Fibroblast of lung (primary cell): ENCODE measurements around the gene THAP10. TPM values are rescaled to one million over a fixed set of nuclear protein-coding genes. Genes with fewer than 3 reads are reported as not detected.
"Not testable (repeated sequence)": the region's sequence is repeated elsewhere in the genome, so short reads cannot be mapped to it uniquely, and the experiment has no call there.

ENCODE experiments used
- DNase-seq, 2 donors: peaks; one replicate each; pipeline versions ENCODE4 v3.0.0 to v3.0.0-alpha.2; 2010; ENCODE audit warnings: low read depth in 2 of 2
- H2AFZ ChIP-seq: 2 replicates; pipeline ENCODE4 v1.5.1; 2012; ENCODE audit warnings: low read length, control low read depth, inconsistent platforms
- H3K27ac ChIP-seq: 2 replicates; pipeline ENCODE4 v1.5.1; 2011; ENCODE audit warnings: low read length, control low read depth; ENCODE audit not compliant: insufficient read depth
- H3K27me3 ChIP-seq: 2 replicates; pipeline ENCODE4 v1.5.1; 2011; ENCODE audit warnings: mild to moderate bottlenecking, low read length; ENCODE audit not compliant: control insufficient read depth, insufficient read depth
- H3K36me3 ChIP-seq: 2 replicates; pipeline ENCODE4 v1.5.1; 2011; ENCODE audit warnings: low read length; ENCODE audit not compliant: control insufficient read depth, insufficient read depth
- H3K4me1 ChIP-seq: 2 replicates; pipeline ENCODE4 v1.5.1; 2011; ENCODE audit warnings: low read length; ENCODE audit not compliant: control insufficient read depth, insufficient read depth; ENCODE audit errors: extremely low read depth
- H3K4me2 ChIP-seq: 2 replicates; pipeline ENCODE4 v1.5.1; 2011; ENCODE audit warnings: low read length, control low read depth; ENCODE audit not compliant: insufficient read depth; ENCODE audit errors: extremely low read depth
- H3K4me3 ChIP-seq, 4 experiments: fragments of 200-600 bp in 1 of 4; sonication (generic) in 1 of 4; replicated peaks in 1 of 4; 2 replicates each; pipeline ENCODE4 v1.5.1; 2011 to 2016; ENCODE audit warnings: low read length in 4 of 4, low read depth in 3 of 4, mild to moderate bottlenecking in 3 of 4, control low read depth in 2 of 4, inconsistent platforms in 1 of 4, mixed read lengths in 1 of 4; ENCODE audit not compliant: insufficient read depth in 1 of 4; ENCODE audit errors: control extremely low read depth in 1 of 4
- H3K79me2 ChIP-seq: 2 replicates; pipeline ENCODE4 v1.5.1; 2012; ENCODE audit warnings: mild to moderate bottlenecking, low read length, inconsistent platforms; ENCODE audit not compliant: control insufficient read depth, insufficient read depth
- H3K9ac ChIP-seq: 2 replicates; pipeline ENCODE4 v1.5.1; 2011; ENCODE audit warnings: mild to moderate bottlenecking, low read length, control low read depth; ENCODE audit not compliant: insufficient read depth
- H3K9me3 ChIP-seq: 2 replicates; pipeline ENCODE4 v1.5.1; 2012; ENCODE audit warnings: low read depth, low read length; ENCODE audit not compliant: control insufficient read depth, insufficient read depth
- H4K20me1 ChIP-seq: 2 replicates; pipeline ENCODE4 v1.5.1; 2011; ENCODE audit warnings: low read length; ENCODE audit not compliant: control insufficient read depth, insufficient read depth; ENCODE audit errors: extremely low read depth
- CTCF ChIP-seq, 2 donors: IDR thresholded peaks in 1 of 2; conservative IDR thresholded peaks in 1 of 2; 1 replicate in 1 of 2; 2 replicates in 1 of 2; pipeline ENCODE4 v1.5.1; 2011 to 2012; ENCODE audit warnings: low read length in 2 of 2, control low read depth in 1 of 2, inconsistent platforms in 1 of 2, low read depth in 1 of 2, mild to moderate bottlenecking in 1 of 2
- EZH2 ChIP-seq: IDR thresholded peaks from 2 replicates; pipeline ENCODE4 v1.5.1; 2012; ENCODE audit warnings: low read length, control low read depth, mild to moderate bottlenecking; ENCODE audit errors: missing control alignments
- polyA plus RNA-seq, 2 donors: library from polyadenylated mRNA; depleted of rRNA in 1 of 2; stranded (reverse) in 1 of 2; unstranded in 1 of 2; fragments of >200 nt; gene quantifications; 2 replicates each; pipeline ENCODE4 v1.2.1, GENCODE V29; 2011 to 2012; ENCODE audit warnings: missing spikeins in 1 of 2
- total RNA-seq: library from RNA; depleted of rRNA; stranded (reverse); fragments of >200 nt; gene quantifications from 2 replicates; pipeline ENCODE4 v1.2.1, GENCODE V29; 2014

The THAP10 gene
- total and polyA plus RNA-seq, 2 donors (not counting 1 experiment from before 2014, with no cell fraction given), result 4.6 to 5.0 TPM

- Histone ChIP-seq H3K27me3 (no peaks in the 10 kb centered on the region), H3K9me3 (no peaks in the 10 kb centered on the region), H3K4me3 (no peak overlapping the region), H4K20me1 (no peaks in the 10 kb centered on the region), H3K36me3 (no peaks in the 10 kb centered on the region), H3K4me2 (no peak overlapping the region), H3K4me1 (no peaks in the 10 kb centered on the region), H3K9ac (no peak overlapping the region), H2AFZ (no peak overlapping the region), H3K27ac (no peak overlapping the region), H3K79me2 (no peaks in the 10 kb centered on the region)
- TF ChIP-seq CTCF (conservative IDR thresholded peaks at IDR 0.05 in 1 of 2, IDR thresholded peaks at IDR 0.05 in 1 of 2; ENCODE audit: low read depth in 1 of 2, low read length in 2 of 2) (no peak), EZH2 (no peak)
- no peak for DNase-seq
Measured at GRCh38 chr15:70933411-70933810, 41.2 kb upstream of the THAP10 start.

GRCh38 chr15:70932397-70932796 is 40.2 kb upstream of the THAP10 start:
- Histone ChIP-seq H3K27me3 (no peaks in the 10 kb centered on the region), H3K4me1 (no peaks in the 10 kb centered on the region), H3K27ac (no peak overlapping the region), H3K36me3 (no peaks in the 10 kb centered on the region), H4K20me1 (no peaks in the 10 kb centered on the region), H3K4me3 (no peak overlapping the region), H2AFZ (no peak overlapping the region), H3K4me2 (no peak overlapping the region), H3K9ac (no peak overlapping the region), H3K9me3 (no peaks in the 10 kb centered on the region), H3K79me2 (no peaks in the 10 kb centered on the region)
- TF ChIP-seq EZH2 (no peak), CTCF (conservative IDR thresholded peaks at IDR 0.05 in 1 of 2, IDR thresholded peaks at IDR 0.05 in 1 of 2; ENCODE audit: low read depth in 1 of 2, low read length in 2 of 2) (no peak)
- DNase-seq, result no peak

- Histone ChIP-seq H3K27ac (no peak overlapping the region), H3K4me3 (no peak overlapping the region), H3K36me3 (no peaks in the 10 kb centered on the region), H3K9me3 (no peaks in the 10 kb centered on the region), H3K4me1 (no peaks in the 10 kb centered on the region), H3K79me2 (no peaks in the 10 kb centered on the region), H2AFZ (no peak overlapping the region), H3K9ac (no peak overlapping the region), H4K20me1 (no peaks in the 10 kb centered on the region), H3K27me3 (no peaks in the 10 kb centered on the region), H3K4me2 (no peak overlapping the region)
- no peak for DNase-seq
- TF ChIP-seq EZH2 (no peak), CTCF (conservative IDR thresholded peaks at IDR 0.05 in 1 of 2, IDR thresholded peaks at IDR 0.05 in 1 of 2; ENCODE audit: low read depth in 1 of 2, low read length in 2 of 2) (no peak)
Measured at GRCh38 chr15:70931821-70932220, 39.6 kb upstream of the THAP10 start.

- H3K36me3 ChIP-seq, H3K9ac ChIP-seq, H3K27ac ChIP-seq, H3K27me3 ChIP-seq, H3K4me3 ChIP-seq, DNase-seq, H3K4me2 ChIP-seq, H3K4me1 ChIP-seq, H3K79me2 ChIP-seq, H3K9me3 ChIP-seq, H4K20me1 ChIP-seq, H2AFZ ChIP-seq: not testable (repeated sequence)
Measured at GRCh38 chr15:70926914-70927313, 34.7 kb upstream of the THAP10 start.
